SK-N-SH (cell line): ENCODE results near the gene CDKN2B-AS1. TPM values are rescaled to one million over a fixed set of nuclear protein-coding genes. Genes with fewer than 3 reads are reported as not detected.

Experiments used
- CTCF ChIA-PET: fragments of 300-600, 350-600 bp; formaldehyde crosslinking; extraction: SDS; loops from one replicate; lab custom pipeline; 2021; lab: Yijun Ruan, JAX
- POLR2A ChIA-PET: fragments of 350-600 bp; sonication (Branson Sonifier 250); formaldehyde crosslinking; extraction: SDS; loops from one replicate; lab custom pipeline; 2020; ENCODE audit warnings: antibody characterized with exemption, inconsistent platforms; lab: Yijun Ruan, JAX
- DNase-seq: peaks from one replicate; pipeline ENCODE4 v3.0.0; 2012
- H2AFZ ChIP-seq: fragments of 200-600 bp; sonication (generic); 2 replicates; pipeline ENCODE4 v1.8.1; 2016; ENCODE audit warnings: antibody characterized with exemption, mild to moderate bottlenecking, low read depth
- H3F3A ChIP-seq: fragments of 200-600 bp; sonication (generic); replicated peaks from 2 replicates; pipeline ENCODE3; 2016; ENCODE audit warnings: antibody characterized with exemption, mild to moderate bottlenecking; ENCODE audit not compliant: insufficient read depth
- H3K27ac ChIP-seq, 2 experiments: fragments of 200-500 bp in 1 of 2; fragments of 200-600 bp in 1 of 2; sonication (Bioruptor generic) in 1 of 2; sonication (generic), shearing (Covaris generic) in 1 of 2; 2 replicates each; pipeline versions ENCODE4 v1.5.1 to v1.6.1; 2014 to 2016; ENCODE audit warnings: low read depth in 2 of 2, inconsistent platforms in 1 of 2, low read length in 1 of 2, mild to moderate bottlenecking in 1 of 2, mixed read lengths in 1 of 2
- H3K27me3 ChIP-seq: fragments of 200-600 bp; sonication (generic), shearing (Covaris generic); 2 replicates; pipeline ENCODE4 v1.6.1; 2016; ENCODE audit warnings: mixed run types; ENCODE audit not compliant: insufficient read depth
- H3K36me3 ChIP-seq, 2 experiments: fragments of 200-500 bp in 1 of 2; fragments of 200-600 bp in 1 of 2; sonication (Bioruptor generic) in 1 of 2; sonication (generic) in 1 of 2; replicated peaks in 1 of 2; 2 replicates each; pipeline versions ENCODE3 to v1.5.1; 2014 to 2016; ENCODE audit warnings: low read length in 1 of 2, mild to moderate bottlenecking in 1 of 2; ENCODE audit not compliant: insufficient read depth in 2 of 2, control insufficient read depth in 1 of 2
- H3K4me1 ChIP-seq, 2 experiments: fragments of 200-500 bp in 1 of 2; fragments of 200-600 bp in 1 of 2; sonication (Bioruptor generic) in 1 of 2; sonication (generic), shearing (Covaris generic) in 1 of 2; 2 replicates each; pipeline versions ENCODE4 v1.5.1 to v1.6.1; 2014 to 2016; ENCODE audit warnings: low read depth in 1 of 2, low read length in 1 of 2, mixed run types in 1 of 2; ENCODE audit not compliant: insufficient read depth in 2 of 2, control insufficient read depth in 1 of 2
- H3K4me2 ChIP-seq: fragments of 200-600 bp; sonication (generic), shearing (Covaris generic); 2 replicates; pipeline ENCODE4 v1.6.1; 2017; ENCODE audit warnings: mixed run types
- H3K4me3 ChIP-seq, 2 experiments: fragments of 200-500 bp in 1 of 2; fragments of 200-600 bp in 1 of 2; sonication (Bioruptor generic) in 1 of 2; sonication (generic), shearing (Covaris generic) in 1 of 2; 2 replicates each; pipeline versions ENCODE4 v1.5.1 to v1.8.1; 2014 to 2016; ENCODE audit warnings: low read depth in 2 of 2, inconsistent platforms in 1 of 2, low read length in 1 of 2, mild to moderate bottlenecking in 1 of 2, mixed read lengths in 1 of 2, moderate library complexity in 1 of 2
- H3K79me2 ChIP-seq: fragments of 200-600 bp; sonication (generic); 2 replicates; pipeline ENCODE4 v1.8.1; 2017; ENCODE audit warnings: mild to moderate bottlenecking; ENCODE audit not compliant: insufficient read depth
- H3K9ac ChIP-seq: fragments of 200-600 bp; sonication (generic); 2 replicates; pipeline ENCODE4 v1.6.1; 2017; ENCODE audit warnings: mixed run types
- H3K9me2 ChIP-seq: fragments of 200-600 bp; sonication (generic); 2 replicates; pipeline ENCODE4 v1.6.1; 2017; ENCODE audit warnings: mixed run types
- H3K9me3 ChIP-seq: fragments of 200-600 bp; sonication (generic); 2 replicates; pipeline ENCODE4 v1.6.1; 2017; ENCODE audit warnings: mixed run types, mild to moderate bottlenecking, moderate library complexity
- H4K20me1 ChIP-seq: fragments of 200-600 bp; sonication (generic); 2 replicates; pipeline ENCODE4 v1.6.1; 2017; ENCODE audit warnings: mild to moderate bottlenecking, mixed run types; ENCODE audit not compliant: insufficient read depth
- CHD2 ChIP-seq: fragments of 150-350 bp; IDR thresholded peaks from 2 replicates; pipeline ENCODE4 v1.6.1; 2018; ENCODE audit warnings: low read length; ENCODE audit not compliant: partially characterized antibody
- ELF1 ChIP-seq: IDR thresholded peaks from 2 replicates; pipeline ENCODE4 v1.4.0; 2012
- EP300 ChIP-seq, 2 experiments: IDR thresholded peaks; 2 replicates each; pipeline versions ENCODE4 v1.4.0 to v1.6.1; 2012; ENCODE audit warnings: borderline replicate concordance in 1 of 2, low read depth in 1 of 2, low read length in 1 of 2
- EZH2phosphoT487 ChIP-seq: fragments of 200-600 bp; sonication (generic); IDR thresholded peaks from 2 replicates; pipeline ENCODE4 v1.6.1; 2017; ENCODE audit warnings: low read depth, mixed run types, mild to moderate bottlenecking, antibody characterized with exemption, moderate library complexity, borderline replicate concordance
- FOSL2 ChIP-seq: IDR thresholded peaks from 2 replicates; pipeline ENCODE4 v1.4.0; 2012; ENCODE audit warnings: low read depth, mild to moderate bottlenecking, moderate library complexity, borderline replicate concordance
- FOXJ3 ChIP-seq: sonication (generic); formaldehyde crosslinking; IDR thresholded peaks from 2 replicates; pipeline ENCODE4 v1.5.1; 2020; ENCODE audit warnings: mild to moderate bottlenecking, missing genetic modification reagents
- GABPA ChIP-seq: IDR thresholded peaks from 2 replicates; pipeline ENCODE4 v1.4.0; 2012; ENCODE audit warnings: low read depth, mild to moderate bottlenecking
- MEF2A ChIP-seq: IDR thresholded peaks from 2 replicates; pipeline ENCODE4 v1.4.0; 2012; ENCODE audit warnings: low read depth, borderline replicate concordance
- MXI1 ChIP-seq: IDR thresholded peaks from 2 replicates; pipeline ENCODE4 v1.6.1; 2012; ENCODE audit warnings: mild to moderate bottlenecking, low read depth, low read length, improper control_type of control experiment
- NFIC ChIP-seq: IDR thresholded peaks from 2 replicates; pipeline ENCODE4 v1.4.0; 2012; ENCODE audit warnings: borderline replicate concordance
- NRF1 ChIP-seq: IDR thresholded peaks from 2 replicates; pipeline ENCODE4 v1.6.1; 2012; ENCODE audit warnings: low read depth, mild to moderate bottlenecking, low read length
- POLR2AphosphoS5 ChIP-seq: IDR thresholded peaks from 2 replicates; pipeline ENCODE4 v1.6.1; 2012; ENCODE audit warnings: low read depth, low read length
- RAD21 ChIP-seq: IDR thresholded peaks from 2 replicates; pipeline ENCODE4 v1.6.1; 2012; ENCODE audit warnings: mild to moderate bottlenecking, low read length
- RCOR1 ChIP-seq: fragments of 150-350 bp; IDR thresholded peaks from 2 replicates; pipeline ENCODE4 v1.6.1; 2017; ENCODE audit warnings: antibody characterized with exemption, low read length
- RXRA ChIP-seq: IDR thresholded peaks from 2 replicates; pipeline ENCODE4 v1.4.0; 2012; ENCODE audit warnings: low read depth, mild to moderate bottlenecking, borderline replicate concordance
- SIN3A ChIP-seq: IDR thresholded peaks from 2 replicates; pipeline ENCODE4 v1.6.1; 2012; ENCODE audit warnings: low read depth, mild to moderate bottlenecking, low read length, moderate library complexity, borderline replicate concordance
- SMC3 ChIP-seq: IDR thresholded peaks from 2 replicates; pipeline ENCODE4 v1.6.1; 2012; ENCODE audit warnings: low read depth, low read length, improper control_type of control experiment
- TAF1 ChIP-seq: IDR thresholded peaks from 2 replicates; pipeline ENCODE4 v1.6.1; 2012; ENCODE audit warnings: low read depth, mild to moderate bottlenecking, low read length, moderate library complexity, borderline replicate concordance
- TCF12 ChIP-seq: IDR thresholded peaks from 2 replicates; pipeline ENCODE4 v1.4.0; 2012
- TEAD4 ChIP-seq: IDR thresholded peaks from 2 replicates; pipeline ENCODE4 v1.4.0; 2012; ENCODE audit warnings: mild to moderate bottlenecking, borderline replicate concordance; ENCODE audit not compliant: insufficient read depth
- YY1 ChIP-seq: IDR thresholded peaks from 2 replicates; pipeline ENCODE4 v1.4.0; 2012; ENCODE audit warnings: low read depth, mild to moderate bottlenecking
- WGBS: methylation state at CpG from one replicate; pipeline ENCODE4 v1.1.6; 2017; ENCODE audit warnings: low lambda C conversion rate; 5-methylcytosine and 5-hydroxymethylcytosine counted together
- polyA plus RNA-seq, 3 experiments: library from polyadenylated mRNA; depleted of rRNA; stranded (reverse); fragments of >200 nt; gene quantifications; 2 replicates each; pipeline ENCODE4 v1.2.3, GENCODE V29; 2012
- TF ChIP-seq, protein P1 (sequence below): IDR thresholded peaks from 2 replicates; pipeline ENCODE4 v1.4.0; 2012; ENCODE audit warnings: low read depth
- TF ChIP-seq, protein P2 (sequence below): fragments of 150-350 bp; IDR thresholded peaks from 2 replicates; pipeline ENCODE4 v1.6.1; 2016; ENCODE audit warnings: mild to moderate bottlenecking, low read depth, low read length
- TF ChIP-seq, protein P3 (sequence below): fragments of 200-600 bp; sonication (generic); IDR thresholded peaks from 2 replicates; pipeline ENCODE4 v1.6.1; 2017; ENCODE audit warnings: antibody characterized with exemption, mild to moderate bottlenecking, moderate library complexity
- TF ChIP-seq, protein P4 (sequence below): fragments of 150-350 bp; IDR thresholded peaks from 2 replicates; pipeline ENCODE4 v1.6.1; 2017; ENCODE audit warnings: antibody characterized with exemption, low read length, low read depth, borderline replicate concordance
- TF ChIP-seq, protein P5 (sequence below): IDR thresholded peaks from 2 replicates; pipeline ENCODE4; 2012
- TF ChIP-seq, protein P6 (sequence below): IDR thresholded peaks from 2 replicates; pipeline ENCODE4 v1.4.0; 2012; ENCODE audit warnings: low read depth, borderline replicate concordance

CDKN2B-AS1 gene
- polyA plus RNA-seq, 1 of the 3 experiments (the other 2 are of a cell fraction) = 0.25 TPM

DNA sequence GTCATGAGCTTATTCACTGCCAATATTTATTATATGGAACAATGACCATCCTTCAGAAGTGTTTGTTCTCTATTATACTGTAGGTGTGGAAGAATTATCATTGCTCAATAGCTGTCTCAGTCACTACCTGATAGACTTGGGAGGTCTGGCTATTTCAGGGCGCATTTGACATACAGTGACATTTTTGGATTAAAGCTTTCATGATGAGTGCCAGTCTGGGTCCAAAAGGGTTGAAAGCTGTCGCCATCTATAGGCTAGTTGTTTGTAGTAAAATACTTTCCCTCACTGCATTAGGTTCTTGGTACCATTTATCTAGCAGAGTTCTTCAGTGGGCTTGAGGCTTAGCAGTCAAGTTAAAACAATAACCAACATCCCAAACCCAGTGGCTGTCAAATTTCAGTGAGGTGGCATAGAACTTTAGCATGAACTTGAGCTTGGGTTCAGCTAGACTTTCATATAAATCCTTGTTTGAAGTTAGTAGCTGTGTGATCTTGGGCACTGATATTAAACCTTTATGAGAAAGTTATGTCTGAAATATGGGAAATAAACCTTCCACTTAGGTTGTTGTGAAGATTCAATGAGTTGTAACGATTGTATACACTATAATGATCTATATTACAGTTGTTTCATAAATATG, 125.0 kb downstream of the CDKN2B-AS1 start:
- ChIA-PET CTCF (interaction anchor here (0.8 to 5.6 kb wide), 16 partner anchors 10 to 685 kb away, joined by 3 to 38 read pairs (median 4); partner anchors contain the start of gene CDKN2B), POLR2A (no interaction called here)
- Histone ChIP-seq H3K27ac (no peak overlapping the region), H3K9me2 (no peaks in the 10 kb centered on the region), H3K27me3 (peaks cover 11% of the 10 kb centered on the region; the same call in 1 of the 2 replicates), H4K20me1 (no peaks in the 10 kb centered on the region), H3K36me3 (no peaks in the 10 kb centered on the region), H3K9ac (no peak overlapping the region), H3K4me2 (no peak overlapping the region), H3K4me3 (no peak overlapping the region), H3F3A (peaks cover 6% of the 10 kb centered on the region), H3K9me3 (peaks cover 7% of the 10 kb centered on the region), H3K79me2 (no peaks in the 10 kb centered on the region), H2AFZ (no peak overlapping the region; the same call in 1 of the 2 replicates)
- 4% methylated on average over 3 of the region's 3 CpGs for WGBS
- DNase-seq = peak; percentile 8
- TF ChIP-seq, protein P1, sequence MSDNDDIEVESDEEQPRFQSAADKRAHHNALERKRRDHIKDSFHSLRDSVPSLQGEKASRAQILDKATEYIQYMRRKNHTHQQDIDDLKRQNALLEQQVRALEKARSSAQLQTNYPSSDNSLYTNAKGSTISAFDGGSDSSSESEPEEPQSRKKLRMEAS = no peak
- TF ChIP-seq, protein P2, sequence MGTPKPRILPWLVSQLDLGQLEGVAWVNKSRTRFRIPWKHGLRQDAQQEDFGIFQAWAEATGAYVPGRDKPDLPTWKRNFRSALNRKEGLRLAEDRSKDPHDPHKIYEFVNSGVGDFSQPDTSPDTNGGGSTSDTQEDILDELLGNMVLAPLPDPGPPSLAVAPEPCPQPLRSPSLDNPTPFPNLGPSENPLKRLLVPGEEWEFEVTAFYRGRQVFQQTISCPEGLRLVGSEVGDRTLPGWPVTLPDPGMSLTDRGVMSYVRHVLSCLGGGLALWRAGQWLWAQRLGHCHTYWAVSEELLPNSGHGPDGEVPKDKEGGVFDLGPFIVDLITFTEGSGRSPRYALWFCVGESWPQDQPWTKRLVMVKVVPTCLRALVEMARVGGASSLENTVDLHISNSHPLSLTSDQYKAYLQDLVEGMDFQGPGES = no peak
- TF ChIP-seq, protein P3, sequence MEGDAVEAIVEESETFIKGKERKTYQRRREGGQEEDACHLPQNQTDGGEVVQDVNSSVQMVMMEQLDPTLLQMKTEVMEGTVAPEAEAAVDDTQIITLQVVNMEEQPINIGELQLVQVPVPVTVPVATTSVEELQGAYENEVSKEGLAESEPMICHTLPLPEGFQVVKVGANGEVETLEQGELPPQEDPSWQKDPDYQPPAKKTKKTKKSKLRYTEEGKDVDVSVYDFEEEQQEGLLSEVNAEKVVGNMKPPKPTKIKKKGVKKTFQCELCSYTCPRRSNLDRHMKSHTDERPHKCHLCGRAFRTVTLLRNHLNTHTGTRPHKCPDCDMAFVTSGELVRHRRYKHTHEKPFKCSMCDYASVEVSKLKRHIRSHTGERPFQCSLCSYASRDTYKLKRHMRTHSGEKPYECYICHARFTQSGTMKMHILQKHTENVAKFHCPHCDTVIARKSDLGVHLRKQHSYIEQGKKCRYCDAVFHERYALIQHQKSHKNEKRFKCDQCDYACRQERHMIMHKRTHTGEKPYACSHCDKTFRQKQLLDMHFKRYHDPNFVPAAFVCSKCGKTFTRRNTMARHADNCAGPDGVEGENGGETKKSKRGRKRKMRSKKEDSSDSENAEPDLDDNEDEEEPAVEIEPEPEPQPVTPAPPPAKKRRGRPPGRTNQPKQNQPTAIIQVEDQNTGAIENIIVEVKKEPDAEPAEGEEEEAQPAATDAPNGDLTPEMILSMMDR = peak; percentile 68
- no peak for TF ChIP-seq MXI1
- TF ChIP-seq POLR2AphosphoS5 = no peak
- peak; percentile 68 for TF ChIP-seq RAD21
- TF ChIP-seq EZH2phosphoT487 = no peak
- no peak for TF ChIP-seq TCF12
- TF ChIP-seq, protein P4, sequence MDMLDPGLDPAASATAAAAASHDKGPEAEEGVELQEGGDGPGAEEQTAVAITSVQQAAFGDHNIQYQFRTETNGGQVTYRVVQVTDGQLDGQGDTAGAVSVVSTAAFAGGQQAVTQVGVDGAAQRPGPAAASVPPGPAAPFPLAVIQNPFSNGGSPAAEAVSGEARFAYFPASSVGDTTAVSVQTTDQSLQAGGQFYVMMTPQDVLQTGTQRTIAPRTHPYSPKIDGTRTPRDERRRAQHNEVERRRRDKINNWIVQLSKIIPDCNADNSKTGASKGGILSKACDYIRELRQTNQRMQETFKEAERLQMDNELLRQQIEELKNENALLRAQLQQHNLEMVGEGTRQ = no peak
- TF ChIP-seq GABPA = no peak
- TF ChIP-seq NRF1 = no peak
- TF ChIP-seq CHD2 = no peak
- TF ChIP-seq YY1 = no peak
- TF ChIP-seq NFIC = no peak
- TF ChIP-seq FOSL2 = no peak
- TF ChIP-seq FOXJ3 (CRISPR knock-in tag) = no peak
- TF ChIP-seq MEF2A = no peak
- TF ChIP-seq, protein P5, sequence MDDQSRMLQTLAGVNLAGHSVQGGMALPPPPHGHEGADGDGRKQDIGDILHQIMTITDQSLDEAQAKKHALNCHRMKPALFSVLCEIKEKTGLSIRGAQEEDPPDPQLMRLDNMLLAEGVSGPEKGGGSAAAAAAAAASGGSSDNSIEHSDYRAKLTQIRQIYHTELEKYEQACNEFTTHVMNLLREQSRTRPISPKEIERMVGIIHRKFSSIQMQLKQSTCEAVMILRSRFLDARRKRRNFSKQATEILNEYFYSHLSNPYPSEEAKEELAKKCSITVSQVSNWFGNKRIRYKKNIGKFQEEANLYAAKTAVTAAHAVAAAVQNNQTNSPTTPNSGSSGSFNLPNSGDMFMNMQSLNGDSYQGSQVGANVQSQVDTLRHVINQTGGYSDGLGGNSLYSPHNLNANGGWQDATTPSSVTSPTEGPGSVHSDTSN = 0 out of 2 replicates have a peak, but pooled peaks have one; percentile 7
- no peak for TF ChIP-seq ELF1
- no peak for TF ChIP-seq RXRA
- no peak for TF ChIP-seq SIN3A
- TF ChIP-seq RCOR1 = no peak
- no peak for TF ChIP-seq EP300 (IDR thresholded peaks at IDR 0.05; ENCODE audit: borderline replicate concordance in 1 of 2, low read depth in 1 of 2, low read length in 1 of 2)
- no peak for TF ChIP-seq TEAD4
- no peak for TF ChIP-seq TAF1
- TF ChIP-seq SMC3 = peak; percentile 60
- TF ChIP-seq, protein P6, sequence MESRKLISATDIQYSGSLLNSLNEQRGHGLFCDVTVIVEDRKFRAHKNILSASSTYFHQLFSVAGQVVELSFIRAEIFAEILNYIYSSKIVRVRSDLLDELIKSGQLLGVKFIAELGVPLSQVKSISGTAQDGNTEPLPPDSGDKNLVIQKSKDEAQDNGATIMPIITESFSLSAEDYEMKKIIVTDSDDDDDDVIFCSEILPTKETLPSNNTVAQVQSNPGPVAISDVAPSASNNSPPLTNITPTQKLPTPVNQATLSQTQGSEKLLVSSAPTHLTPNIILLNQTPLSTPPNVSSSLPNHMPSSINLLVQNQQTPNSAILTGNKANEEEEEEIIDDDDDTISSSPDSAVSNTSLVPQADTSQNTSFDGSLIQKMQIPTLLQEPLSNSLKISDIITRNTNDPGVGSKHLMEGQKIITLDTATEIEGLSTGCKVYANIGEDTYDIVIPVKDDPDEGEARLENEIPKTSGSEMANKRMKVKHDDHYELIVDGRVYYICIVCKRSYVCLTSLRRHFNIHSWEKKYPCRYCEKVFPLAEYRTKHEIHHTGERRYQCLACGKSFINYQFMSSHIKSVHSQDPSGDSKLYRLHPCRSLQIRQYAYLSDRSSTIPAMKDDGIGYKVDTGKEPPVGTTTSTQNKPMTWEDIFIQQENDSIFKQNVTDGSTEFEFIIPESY = no peak
- TF ChIP-seq, all 33 proteins: peak for 4
- H3K4me1 ChIP-seq = peaks cover 0 to 10% of the 10 kb centered on the region in 2 experiments; a peak in 2 of 4 replicates
